ENCODE results near the gene NPHS1. TPM values are rescaled to one million over a fixed set of nuclear protein-coding genes. Genes with fewer than 3 reads are reported as not detected.

The NPHS1 gene
- total RNA-seq, 1 experiment from 2014 or later: not detected

DNA sequence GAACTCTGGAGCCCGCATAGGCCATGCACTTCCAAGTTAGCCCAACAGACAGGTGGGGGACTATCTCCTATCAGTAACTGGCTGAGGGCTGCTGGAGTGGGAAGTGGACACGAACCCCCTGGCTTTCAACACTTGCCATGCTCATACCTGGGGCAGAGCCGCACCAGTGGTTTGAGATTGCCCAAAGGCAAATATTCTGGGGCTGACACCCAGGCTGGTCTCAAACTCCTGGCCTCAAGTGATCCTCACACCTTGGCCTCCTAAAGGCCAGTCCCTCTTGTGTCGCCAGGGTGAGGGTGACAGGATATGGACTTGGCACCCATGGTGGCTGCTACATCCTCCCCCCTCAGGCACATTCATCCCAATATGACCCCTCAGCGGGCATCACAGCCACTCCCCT, 34.9 kb upstream of the NPHS1 start:
- intact Hi-C loops (cut with micrococcal nuclease; ENCODE audit: unreplicated experiment): no loop called here
- BruUV-seq (replicated peaks): no TSS peak
- no peak overlapping the region for H3K27ac ChIP-seq (ENCODE audit: low read depth, low read length, poor library complexity, severe bottlenecking)
- no peak for DNase-seq (ENCODE audit: low spot score)
- TF ChIP-seq EZH2 (IDR thresholded peaks at IDR 0.05; ENCODE audit: borderline replicate concordance, low read depth, low read length, poor library complexity, severe bottlenecking): no peak
- TF ChIP-seq, protein P1, sequence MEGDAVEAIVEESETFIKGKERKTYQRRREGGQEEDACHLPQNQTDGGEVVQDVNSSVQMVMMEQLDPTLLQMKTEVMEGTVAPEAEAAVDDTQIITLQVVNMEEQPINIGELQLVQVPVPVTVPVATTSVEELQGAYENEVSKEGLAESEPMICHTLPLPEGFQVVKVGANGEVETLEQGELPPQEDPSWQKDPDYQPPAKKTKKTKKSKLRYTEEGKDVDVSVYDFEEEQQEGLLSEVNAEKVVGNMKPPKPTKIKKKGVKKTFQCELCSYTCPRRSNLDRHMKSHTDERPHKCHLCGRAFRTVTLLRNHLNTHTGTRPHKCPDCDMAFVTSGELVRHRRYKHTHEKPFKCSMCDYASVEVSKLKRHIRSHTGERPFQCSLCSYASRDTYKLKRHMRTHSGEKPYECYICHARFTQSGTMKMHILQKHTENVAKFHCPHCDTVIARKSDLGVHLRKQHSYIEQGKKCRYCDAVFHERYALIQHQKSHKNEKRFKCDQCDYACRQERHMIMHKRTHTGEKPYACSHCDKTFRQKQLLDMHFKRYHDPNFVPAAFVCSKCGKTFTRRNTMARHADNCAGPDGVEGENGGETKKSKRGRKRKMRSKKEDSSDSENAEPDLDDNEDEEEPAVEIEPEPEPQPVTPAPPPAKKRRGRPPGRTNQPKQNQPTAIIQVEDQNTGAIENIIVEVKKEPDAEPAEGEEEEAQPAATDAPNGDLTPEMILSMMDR (conservative IDR thresholded peaks at IDR 0.05; ENCODE audit: low read depth, low read length): no peak
- no peaks in the 10 kb centered on the region for H3K27me3 ChIP-seq (replicated peaks; ENCODE audit: insufficient read depth, low read depth, low read length, poor library complexity)
- no peak overlapping the region for H3K4me3 ChIP-seq (ENCODE audit: low read depth, low read length, poor library complexity, severe bottlenecking)
- POLR2A ChIA-PET (ENCODE audit: low non-redundant PET): no interaction called here
- no peaks in the 10 kb centered on the region for H3K9me3 ChIP-seq (ENCODE audit: low read depth, low read length, poor library complexity, severe bottlenecking)
- H3K36me3 ChIP-seq (ENCODE audit: insufficient read depth, low read length, poor library complexity, severe bottlenecking): peaks cover 23% of the 10 kb centered on the region
- CTCF ChIA-PET: interaction anchor here (0.6 kb wide), 1 partner anchor 212 kb away, joined by 4 read pairs; no protein-coding TSS in a partner anchor
- H3K4me1 ChIP-seq (ENCODE audit: insufficient read depth, low read length, poor library complexity, severe bottlenecking): no peaks in the 10 kb centered on the region

- H3K36me3 ChIP-seq (ENCODE audit: insufficient read depth, low read length, poor library complexity, severe bottlenecking): peaks cover 23% of the 10 kb centered on the region
- no TSS peak for BruUV-seq (replicated peaks)
- H3K4me1 ChIP-seq (ENCODE audit: insufficient read depth, low read length, poor library complexity, severe bottlenecking): no peaks in the 10 kb centered on the region
- ChIA-PET POLR2A (ENCODE audit: low non-redundant PET) (no interaction called here), CTCF (interaction anchor here (0.6 kb wide), 1 partner anchor 45 kb away, joined by 3 read pairs; no protein-coding TSS in a partner anchor)
- intact Hi-C loops (cut with micrococcal nuclease; ENCODE audit: unreplicated experiment): no loop called here
- H3K4me3 ChIP-seq (ENCODE audit: low read depth, low read length, poor library complexity, severe bottlenecking): no peak overlapping the region
- no peak overlapping the region for H3K27ac ChIP-seq (ENCODE audit: low read depth, low read length, poor library complexity, severe bottlenecking)
- H3K9me3 ChIP-seq (ENCODE audit: low read depth, low read length, poor library complexity, severe bottlenecking): no peaks in the 10 kb centered on the region
- H3K27me3 ChIP-seq (replicated peaks; ENCODE audit: insufficient read depth, low read depth, low read length, poor library complexity): no peaks in the 10 kb centered on the region
- no peak for TF ChIP-seq EZH2 (IDR thresholded peaks at IDR 0.05; ENCODE audit: borderline replicate concordance, low read depth, low read length, poor library complexity, severe bottlenecking)
- TF ChIP-seq, protein P1 (conservative IDR thresholded peaks at IDR 0.05; ENCODE audit: low read depth, low read length): no peak
- no peak for DNase-seq (ENCODE audit: low spot score)
Measured at GRCh38 chr19:35885904-35886303, 33.6 kb upstream of the NPHS1 start.

- Histone ChIP-seq H3K9me3 (ENCODE audit: low read depth, low read length, poor library complexity, severe bottlenecking) (no peaks in the 10 kb centered on the region), H3K27ac (ENCODE audit: low read depth, low read length, poor library complexity, severe bottlenecking) (no peak overlapping the region), H3K27me3 (replicated peaks; ENCODE audit: insufficient read depth, low read depth, low read length, poor library complexity) (no peaks in the 10 kb centered on the region), H3K4me3 (ENCODE audit: low read depth, low read length, poor library complexity, severe bottlenecking) (no peak overlapping the region), H3K4me1 (ENCODE audit: insufficient read depth, low read length, poor library complexity, severe bottlenecking) (no peaks in the 10 kb centered on the region), H3K36me3 (ENCODE audit: insufficient read depth, low read length, poor library complexity, severe bottlenecking) (peaks cover 19% of the 10 kb centered on the region)
- TF ChIP-seq, protein P1 (conservative IDR thresholded peaks at IDR 0.05; ENCODE audit: low read depth, low read length): no peak
- no peak for TF ChIP-seq EZH2 (IDR thresholded peaks at IDR 0.05; ENCODE audit: borderline replicate concordance, low read depth, low read length, poor library complexity, severe bottlenecking)
- DNase-seq (ENCODE audit: low spot score): no peak
- BruUV-seq (replicated peaks): no TSS peak
- POLR2A ChIA-PET (ENCODE audit: low non-redundant PET): no interaction called here
- intact Hi-C loops (cut with micrococcal nuclease; ENCODE audit: unreplicated experiment): no loop called here
- CTCF ChIA-PET: no interaction called here
Measured at GRCh38 chr19:35885225-35885738, 33.0 kb upstream of the NPHS1 start.
